Measurements from ENCODE around the gene MAP3K7CL.
"Not testable (repeated sequence)": the region's sequence is repeated elsewhere in the genome, so short reads cannot be mapped to it uniquely, and the experiment has no call there.

Gene MAP3K7CL

DNA sequence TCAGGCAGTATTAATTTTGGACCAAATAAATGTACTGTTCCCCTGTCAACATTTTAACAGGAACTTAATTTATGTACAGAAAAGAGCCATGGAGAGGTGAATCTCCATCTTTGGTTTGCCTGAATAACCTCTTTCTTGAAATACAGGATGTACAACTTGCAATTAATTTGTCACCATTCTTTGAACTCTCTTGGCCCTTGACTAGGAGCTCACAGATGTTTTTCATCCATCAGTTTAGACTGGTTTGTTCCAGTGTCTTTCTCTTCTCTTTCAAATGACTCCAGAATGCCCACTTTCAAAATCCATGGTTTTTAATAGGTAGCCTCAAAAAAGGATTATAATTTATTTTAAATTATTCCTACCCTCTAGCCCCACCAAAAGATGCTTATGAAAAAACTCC, 5.0 kb downstream of the MAP3K7CL start:
- no peak for DNase-seq

DNA sequence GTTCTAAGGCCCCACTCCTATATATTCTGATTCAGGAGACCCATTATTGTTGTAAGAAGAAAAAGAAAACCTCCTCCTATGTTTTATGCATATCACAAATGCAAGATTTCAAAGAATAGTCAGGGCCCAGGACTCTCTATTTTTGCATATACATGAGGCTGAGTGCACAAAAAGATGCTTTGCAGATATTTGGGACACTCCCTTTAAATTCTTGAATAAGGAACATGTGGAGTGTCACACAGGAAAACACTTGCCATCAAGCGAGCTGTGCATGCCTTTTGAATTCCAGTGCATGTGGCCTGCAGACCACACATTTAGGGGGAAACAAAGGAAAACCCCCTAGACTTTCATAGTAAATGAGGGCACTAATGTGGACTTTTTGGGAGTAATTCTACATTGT, 5.6 kb downstream of the MAP3K7CL start:
- no peak for DNase-seq

DNA sequence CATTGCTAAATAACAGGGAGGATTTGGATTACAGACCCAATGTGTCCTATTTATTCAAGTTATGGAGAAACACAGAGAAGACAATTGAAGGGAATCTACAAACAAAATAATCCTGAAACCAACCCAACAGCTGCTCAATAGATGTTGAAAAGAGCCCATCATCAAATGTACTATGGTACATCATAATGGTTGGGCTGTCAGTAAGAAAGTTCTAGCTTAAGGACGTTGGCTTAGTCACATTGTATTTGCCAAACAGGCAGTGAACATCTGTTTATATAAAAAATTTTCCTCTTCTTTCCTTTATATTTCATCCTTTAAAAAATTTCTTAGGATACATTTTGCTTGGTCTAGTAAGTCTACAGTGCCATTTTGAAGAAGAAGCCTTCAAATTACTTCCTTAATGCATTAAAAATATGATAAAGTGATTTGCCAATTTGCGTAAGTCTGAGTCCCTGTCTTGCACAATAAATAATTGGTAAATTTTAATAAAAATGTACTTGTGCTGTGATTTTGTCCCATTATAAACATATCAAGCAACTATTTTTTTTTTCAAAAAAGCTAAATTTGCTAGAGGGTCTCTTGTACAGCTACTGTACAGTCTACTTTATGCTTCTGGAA, 14.4 kb downstream of the MAP3K7CL start:
- no peak for DNase-seq

DNA sequence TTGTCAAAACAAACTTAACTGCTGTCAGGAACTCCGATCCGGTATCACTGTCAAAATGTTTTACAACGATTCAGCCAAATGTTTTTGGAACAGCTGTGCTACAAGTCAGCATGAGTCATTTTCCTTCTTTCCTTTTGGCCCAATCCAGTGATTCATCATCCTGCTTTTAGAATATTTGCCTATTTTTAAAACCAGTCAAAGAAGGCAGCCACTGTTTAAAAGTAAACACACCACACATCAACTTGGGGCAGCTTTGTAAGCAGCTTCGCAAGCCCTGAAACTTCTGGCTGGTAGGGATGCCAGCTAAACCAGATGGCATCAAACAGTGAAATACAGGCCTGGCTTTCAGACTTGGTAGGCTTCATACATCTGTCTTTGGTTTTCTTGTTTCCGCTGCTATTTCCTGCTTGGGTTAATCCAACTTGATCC, 14.9 kb downstream of the MAP3K7CL start:
- DNase-seq: peak; percentile 26

DNA sequence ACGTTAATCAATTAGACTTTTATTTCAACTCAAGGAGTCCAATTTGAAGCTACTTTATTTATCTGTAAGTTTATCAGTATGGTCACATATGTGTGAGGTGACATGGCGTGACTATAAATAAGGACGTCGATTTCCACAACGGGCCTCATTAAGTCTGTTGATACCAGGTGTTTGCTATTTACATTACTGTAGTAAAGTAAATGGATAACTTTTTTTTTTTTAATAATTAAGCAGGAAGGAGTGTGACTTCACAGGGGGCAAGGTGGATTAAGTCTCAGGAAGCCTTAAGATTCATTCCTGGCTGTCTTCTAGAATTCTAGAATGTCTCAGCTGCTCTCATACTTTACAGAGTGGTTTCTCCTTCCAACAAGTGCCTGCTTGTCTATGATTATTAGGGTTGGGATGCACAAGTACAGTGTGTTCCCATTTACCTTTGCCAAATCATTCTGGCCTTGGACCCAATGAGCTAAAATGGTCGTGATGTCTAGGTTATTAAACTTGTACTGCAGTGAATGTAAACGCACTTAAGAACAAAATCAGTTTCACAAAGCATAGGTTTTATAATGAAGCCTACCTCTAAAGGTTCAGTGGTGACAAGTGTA, 15.5 kb downstream of the MAP3K7CL start:
- DNase-seq: no peak

DNA sequence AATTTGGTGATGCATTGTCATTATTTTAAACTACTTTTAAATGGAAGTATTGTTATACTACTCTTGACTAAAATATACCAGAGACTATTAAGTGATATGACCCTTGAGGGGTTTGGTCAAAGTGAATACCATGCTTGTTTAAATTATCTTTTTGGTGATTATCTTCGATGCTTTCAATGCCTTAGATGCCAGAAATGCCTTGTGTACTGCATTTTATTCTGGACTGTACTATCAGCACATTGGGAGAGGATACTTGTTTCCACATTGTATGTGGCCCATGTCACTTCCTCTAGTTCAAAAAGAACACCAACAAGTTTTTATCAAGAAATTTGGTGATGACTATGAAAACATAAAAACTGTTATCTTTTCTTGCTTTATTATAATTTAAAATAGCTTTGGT, 16.3 kb downstream of the MAP3K7CL start:
- no peak for DNase-seq

DNA sequence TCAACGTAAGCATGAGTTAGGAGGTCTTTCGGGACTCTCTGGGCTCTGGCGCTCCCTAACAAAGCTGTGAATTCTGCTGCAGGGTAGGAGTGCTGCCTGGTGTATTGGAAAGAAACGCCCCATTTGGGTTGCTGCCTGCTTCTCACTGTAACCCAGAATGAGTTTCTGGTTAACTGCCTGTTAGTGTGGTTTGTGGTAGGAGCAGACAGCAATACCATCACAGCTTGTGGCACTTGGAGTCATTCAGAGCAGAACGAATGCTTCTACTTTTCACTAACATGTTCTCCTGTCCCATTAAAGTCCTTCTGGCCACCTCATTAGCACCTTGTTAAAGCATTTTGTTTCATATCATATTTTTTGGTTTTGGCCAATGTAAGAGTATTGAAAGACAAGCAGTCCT, 18.1 kb downstream of the MAP3K7CL start:
- DNase-seq: no peak

DNA sequence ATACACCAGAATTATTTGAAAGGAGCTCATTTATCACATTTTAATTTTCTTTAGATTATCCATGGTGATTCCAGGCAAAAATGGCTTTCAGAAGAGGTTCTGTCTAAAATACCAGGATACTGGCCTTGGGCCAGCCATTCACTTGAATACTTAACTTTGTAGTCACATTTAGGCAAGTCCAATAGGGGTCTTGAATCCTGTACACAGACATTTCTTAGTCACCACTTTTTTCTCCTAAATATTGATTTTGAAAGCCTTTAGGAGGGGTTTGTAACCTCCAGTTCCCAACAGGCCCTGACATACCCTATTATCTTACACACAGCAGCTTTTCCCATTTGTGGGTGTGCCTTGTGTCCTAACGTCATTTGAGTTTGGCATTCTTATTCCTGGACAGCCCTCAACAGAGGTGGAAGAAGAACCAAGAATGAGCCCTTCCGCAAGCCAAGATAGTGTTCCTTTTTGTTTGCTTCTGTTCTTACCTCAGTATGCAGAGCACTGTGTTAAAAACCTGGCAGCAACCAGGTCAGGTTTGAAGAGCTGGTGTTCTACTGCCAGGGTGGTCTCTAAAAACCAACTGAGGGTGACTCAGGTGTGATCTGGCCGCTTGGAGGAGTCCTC, 19.5 kb downstream of the MAP3K7CL start:
- DNase-seq: no peak

DNA sequence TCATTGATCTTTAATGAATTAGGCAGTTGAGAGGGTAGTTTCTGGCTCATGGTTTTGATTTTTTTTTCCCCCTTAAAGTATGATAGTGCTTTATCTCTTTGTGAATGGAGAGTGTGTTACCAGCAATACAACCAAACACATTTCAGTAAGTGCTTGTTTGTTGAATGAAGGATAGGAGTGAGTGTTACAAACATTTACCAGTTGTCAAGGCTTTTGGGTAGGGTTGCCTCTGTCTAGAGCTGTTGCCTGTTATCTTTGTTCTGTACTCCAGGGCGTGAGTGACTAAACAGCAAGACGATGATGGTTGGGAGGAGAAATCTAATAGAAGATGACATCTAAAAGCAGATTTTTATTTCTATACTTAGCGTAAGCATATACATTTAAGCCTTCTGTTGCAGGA, 21.5 kb downstream of the MAP3K7CL start:
- DNase-seq: no peak

DNA sequence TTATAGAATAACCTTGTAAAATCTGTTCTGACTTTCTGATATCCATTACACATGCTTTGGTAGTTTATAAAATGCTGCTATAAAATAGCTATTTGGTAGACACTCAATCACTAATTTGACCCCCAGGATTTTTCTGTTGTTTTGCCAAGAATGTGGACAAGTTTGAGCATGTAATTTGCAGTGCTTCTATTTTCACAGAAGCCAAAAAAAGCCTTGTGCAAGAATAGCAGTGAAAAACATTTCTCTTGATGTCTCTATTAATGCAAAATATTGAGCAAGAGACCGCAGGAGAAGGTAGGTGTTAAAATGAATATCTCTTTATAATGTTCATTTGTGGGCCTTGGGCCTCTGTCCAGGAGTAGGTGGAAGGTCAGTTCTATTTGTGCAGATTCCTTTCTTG, 22.5 kb downstream of the MAP3K7CL start:
- DNase-seq: no peak

DNA sequence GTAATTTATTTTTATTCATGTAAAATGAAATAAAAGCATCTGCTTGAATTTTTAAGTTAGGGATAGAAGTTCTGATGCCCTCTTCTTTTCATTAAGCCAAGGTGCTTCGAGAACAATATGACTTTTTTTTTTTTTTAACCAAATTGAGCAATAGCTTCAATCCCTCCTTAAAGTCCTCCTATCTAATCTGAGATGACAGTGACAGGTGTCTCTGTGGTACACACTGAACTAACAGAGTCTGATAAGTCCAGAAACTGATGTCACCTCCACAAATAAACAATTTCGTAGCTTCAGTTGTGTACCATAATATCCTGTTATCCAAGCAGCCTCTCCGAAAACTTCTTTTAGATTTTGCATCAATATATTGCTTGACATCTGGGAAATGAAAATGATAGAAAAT, 23.8 kb downstream of the MAP3K7CL start:
- no peak for DNase-seq

DNA sequence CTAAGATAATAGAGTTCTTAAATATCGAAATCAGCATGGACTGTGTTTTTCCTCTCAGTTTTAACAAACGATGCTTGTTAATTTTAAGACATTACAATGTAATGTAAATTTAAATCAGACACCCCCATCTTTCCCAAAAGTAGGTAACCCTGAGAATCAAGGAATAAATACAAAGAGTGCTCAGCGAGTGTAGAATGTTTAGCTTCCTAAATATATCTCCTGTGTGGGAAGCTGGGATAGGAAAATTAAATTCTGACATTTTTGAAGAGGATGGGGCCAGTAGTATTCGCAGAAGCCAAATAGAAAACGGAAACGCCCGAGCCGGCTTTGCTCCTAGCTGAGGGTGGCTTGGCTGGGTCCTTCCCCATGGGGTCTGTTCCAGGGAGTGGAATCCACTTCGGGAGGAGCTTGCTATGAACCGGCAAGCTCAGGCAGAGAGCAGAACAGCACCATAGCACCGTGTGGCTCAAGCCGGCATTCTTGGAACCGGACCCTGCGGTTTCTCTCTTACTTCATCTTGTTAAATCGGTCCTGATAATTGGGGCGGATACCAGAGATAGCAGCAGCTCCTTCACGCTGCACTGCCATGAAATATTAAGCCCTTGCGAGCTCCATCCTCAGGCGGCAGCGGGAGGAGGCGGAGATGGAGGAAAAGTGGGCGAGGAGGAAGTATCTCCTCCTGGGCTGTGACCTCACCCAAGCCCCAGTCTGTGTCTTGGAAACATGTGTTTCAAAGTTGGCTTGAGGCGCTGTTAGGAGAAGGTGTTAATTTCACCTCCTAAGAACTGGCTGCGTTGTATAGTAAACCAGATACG, 24.9 kb downstream of the MAP3K7CL start:
- DNase-seq: no peak

DNA sequence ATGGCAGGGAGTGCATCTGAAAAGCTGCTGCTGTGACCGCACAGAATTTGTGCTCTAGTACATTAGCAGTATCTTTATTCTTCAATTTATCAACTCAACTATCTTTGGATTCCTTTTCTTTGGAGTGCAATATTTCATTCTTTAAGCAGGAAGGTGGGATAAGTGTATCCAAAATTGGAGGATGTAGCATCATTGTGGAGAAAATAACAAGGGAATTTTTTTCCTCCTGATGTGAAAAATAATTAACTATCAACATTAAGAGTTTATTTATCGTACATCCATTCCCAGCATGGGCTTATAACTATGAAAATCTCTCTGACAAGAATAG, 25.5 kb downstream of the MAP3K7CL start:
- no peak for DNase-seq

DNA sequence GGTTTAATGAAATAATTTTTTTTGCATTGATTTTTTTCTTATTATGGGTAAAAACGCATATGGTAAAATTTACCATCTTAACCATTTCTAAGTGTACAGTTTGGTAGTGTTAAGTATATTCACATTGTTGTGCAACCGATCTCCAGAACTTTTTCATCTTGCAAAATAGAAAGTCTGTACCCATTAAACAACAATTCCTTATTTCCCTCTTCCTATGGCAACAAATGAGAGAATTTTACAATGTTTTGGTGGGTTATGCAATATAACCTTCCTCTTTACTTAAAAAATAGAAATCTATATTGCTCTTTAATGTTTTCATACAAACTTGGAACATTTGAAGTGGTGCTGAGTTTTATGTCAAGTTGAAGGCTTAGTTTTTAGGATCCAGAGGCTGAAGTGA, 26.6 kb downstream of the MAP3K7CL start:
- DNase-seq: no peak

DNA sequence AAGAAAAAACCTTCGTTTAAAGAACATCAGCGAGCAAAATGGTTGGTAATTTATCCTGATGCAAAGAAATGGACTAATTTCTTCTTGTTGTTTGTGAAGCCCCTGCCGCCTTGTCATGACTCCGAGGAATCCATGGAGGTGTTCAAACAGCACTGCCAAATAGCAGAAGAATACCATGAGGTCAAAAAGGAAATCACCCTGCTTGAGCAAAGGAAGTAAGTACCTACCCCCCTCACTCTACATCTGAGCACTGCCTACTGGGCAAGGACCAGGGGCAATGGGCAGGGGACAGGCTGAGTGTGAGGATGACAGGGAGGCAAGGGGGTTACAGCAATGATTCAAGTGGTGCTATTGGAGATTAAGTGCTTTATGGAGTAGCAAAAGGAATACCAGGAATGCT, 29.4 kb downstream of the MAP3K7CL start:
- DNase-seq: no peak

DNA sequence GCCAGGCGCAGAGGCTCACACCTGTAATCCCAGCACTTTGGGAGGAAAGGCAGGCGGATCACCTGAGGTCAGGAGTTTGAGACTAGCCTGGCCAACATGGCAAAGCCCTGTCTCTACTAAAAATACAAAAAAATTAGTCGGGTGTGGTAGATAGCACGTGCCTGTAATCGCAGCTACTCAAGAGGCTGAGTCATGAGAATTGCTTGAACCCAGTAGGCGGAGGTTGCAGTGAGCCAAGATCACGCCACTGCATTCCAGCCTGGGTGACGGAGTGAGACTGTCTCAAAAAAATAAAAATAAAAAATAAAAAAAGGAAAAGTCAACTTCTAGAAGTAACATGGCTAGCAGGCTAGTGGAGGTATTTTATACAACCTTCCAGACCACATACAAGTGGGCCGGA, 32.4 kb downstream of the MAP3K7CL start:
- not testable (repeated sequence) for DNase-seq

DNA sequence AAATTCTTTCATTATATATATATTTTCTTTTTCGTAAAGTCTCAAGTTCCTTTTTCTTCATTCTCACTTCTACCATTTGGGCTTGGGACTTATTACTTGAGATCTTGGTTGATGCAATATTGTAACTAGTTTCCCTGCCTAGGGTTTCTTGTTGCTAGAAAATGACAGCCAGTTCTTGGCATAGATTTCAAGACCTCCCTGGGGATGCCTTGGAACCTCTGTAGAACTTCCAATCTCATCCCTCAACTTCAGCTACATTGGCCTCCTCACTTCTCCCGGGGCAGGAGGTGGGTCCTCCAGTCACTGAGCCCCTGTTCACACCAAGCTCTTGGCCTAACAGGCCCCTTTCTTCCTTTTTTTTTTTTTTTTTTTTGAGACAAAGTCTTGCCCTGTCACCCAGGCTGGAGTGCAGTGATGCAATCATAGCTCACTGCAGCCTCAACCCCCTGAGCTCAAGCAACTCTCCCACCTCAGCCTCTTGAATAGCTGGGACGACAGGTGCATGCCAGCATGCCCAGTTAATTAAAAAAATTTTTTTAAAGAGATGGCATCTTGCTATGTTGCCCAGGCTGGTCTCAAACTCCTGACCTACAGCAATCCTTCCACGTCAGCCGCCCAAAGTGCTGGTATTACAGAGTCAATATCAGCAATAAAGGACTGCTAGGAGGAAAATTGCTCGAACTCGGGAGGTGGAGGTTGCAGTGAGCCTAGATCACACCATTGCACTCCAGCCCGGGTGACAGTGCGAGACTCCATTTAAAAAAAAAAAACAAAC, 33.1 kb downstream of the MAP3K7CL start:
- DNase-seq: no peak

DNA sequence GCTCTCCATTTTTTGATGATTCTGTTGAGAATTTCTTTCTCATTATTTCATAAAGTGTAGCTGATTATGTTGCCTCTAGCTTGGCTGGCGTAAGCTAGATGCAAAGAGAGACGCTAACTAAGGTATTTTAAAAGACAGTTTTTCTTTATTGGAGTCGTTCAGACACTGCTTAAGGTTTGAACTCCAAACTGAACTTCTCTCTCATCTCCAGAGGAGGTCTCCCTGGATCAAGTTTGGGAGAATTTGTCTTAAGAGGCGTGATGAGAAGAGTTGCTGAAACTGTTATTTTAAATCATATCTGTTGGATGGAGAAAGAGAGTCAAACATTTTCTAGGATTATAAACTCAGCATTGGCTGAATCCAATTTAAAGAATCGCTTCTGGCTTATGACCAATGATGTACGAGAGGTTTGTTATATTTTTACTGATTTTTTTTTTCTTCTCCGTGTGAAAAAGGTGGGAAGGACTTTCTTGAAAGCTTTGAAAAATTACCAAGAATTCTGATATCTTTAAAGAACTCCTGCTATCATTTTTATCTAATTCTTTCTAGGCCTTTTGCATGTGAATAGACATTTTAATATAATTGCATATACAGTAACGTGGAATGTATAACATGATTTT, 34.0 kb downstream of the MAP3K7CL start:
- no peak for DNase-seq

DNA sequence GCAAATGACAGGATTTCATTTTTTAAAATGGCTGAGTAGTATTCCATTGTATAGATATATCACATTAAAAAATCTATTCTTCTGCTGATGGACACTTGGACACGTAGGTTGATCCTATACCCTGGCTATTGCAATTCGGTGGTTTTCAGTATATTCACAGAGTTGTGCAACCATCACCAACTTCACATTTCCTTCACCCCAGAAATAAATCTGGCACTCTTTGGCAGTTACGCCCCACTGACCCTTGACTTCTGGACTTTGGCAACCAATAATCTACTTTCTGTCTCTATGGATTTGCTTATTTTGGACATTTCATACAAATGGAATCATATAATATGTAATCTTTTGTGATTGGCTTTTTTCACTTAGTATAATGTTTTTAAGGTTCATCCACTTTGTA, 35.9 kb downstream of the MAP3K7CL start:
- no peak for DNase-seq

DNA sequence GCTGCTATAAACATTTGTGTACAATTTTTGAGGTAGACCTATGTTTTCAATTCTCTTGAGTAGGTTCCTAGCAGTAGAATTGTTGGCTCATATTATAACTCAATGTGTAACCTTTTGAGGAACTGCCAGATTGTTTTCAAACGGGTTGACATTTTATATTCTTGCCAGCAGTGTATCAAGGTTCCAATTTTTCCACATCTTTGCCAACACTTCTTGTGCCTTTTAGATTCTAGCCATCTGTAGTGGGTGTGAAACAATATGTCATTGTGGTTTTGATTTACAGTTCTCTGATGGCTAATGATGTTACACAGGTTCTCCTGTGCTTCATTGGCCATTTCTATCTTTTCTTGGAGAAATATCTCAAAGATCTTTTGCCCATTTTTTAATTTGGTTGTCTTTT, 36.4 kb downstream of the MAP3K7CL start:
- DNase-seq: no peak

DNA sequence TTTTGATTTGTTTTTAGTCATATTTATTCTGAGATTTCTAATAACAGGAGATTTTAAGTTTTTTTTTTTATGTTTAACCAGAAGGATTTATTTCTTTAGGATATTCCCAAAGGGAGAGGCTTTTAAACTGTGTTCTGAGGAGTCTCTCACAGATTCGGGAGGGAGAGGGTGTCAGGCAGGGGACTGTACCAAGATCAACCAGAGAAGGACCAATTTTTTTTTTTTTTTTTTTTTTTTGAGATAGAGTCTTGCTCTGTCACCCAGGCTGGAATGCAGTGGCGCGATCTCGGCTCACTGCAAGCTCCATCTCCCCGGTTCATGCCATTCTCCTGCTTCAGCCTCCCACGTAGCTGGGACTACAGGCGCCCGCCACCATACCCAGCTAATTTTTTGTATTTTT, 37.0 kb downstream of the MAP3K7CL start:
- DNase-seq: not testable (repeated sequence)

DNA sequence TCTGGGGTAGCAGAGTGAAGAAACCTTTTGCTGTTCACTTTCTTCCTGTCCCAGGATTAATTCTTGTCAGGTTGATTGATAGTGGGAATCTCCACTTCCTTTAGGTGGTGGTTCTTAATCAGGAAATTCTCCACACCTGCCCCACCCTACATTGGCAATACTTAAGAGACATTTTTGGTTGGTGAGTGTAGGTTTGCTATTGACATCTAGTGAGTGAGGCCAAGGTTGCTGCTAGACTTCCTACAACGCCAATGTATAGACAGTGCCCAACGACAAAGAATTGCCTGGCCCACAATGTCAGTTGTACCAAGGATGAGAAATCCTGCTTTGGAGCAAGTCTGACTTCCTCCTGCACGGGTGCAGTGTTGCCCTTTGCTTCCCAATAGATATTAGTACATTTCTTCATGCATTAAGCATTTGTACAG, 38.5 kb downstream of the MAP3K7CL start:
- DNase-seq: no peak

DNA sequence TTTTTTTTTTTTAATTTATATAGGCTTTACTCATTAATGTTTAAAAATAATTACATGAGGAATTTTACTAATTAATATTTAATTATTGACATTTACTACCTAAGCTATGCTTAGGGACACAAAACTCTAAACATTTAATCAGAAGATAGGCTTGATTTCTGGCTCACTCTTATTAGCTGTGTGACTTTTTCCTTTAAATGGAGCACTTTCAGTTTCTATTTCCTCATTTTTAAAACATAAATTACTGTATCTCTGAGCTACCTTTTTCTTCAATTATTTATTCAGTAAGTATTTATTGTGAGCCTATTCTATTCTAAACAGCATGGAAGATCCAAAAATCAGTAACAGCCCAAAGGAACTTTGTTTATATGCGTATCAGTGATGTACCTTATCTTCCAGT, 40.5 kb downstream of the MAP3K7CL start:
- DNase-seq: no peak

Measured in GOT3 (cell line).